Fibroblast of pulmonary artery (primary cell): Measurements from ENCODE around the gene MB.

Source experiments
- DNase-seq: peaks from one replicate; pipeline ENCODE4 v3.0.0-alpha.2; 2010; ENCODE audit warnings: low read depth
- H3K4me3 ChIP-seq: replicated peaks from 2 replicates; pipeline ENCODE4 v1.5.1; 2011; ENCODE audit warnings: low read depth, mild to moderate bottlenecking, control low read depth, low read length, moderate library complexity
- CTCF ChIP-seq: IDR thresholded peaks from 2 replicates; pipeline ENCODE4 v1.5.1; 2011; ENCODE audit warnings: mild to moderate bottlenecking, control low read depth, low read length, inconsistent platforms; ENCODE audit errors: missing control alignments

MB gene

DNA sequence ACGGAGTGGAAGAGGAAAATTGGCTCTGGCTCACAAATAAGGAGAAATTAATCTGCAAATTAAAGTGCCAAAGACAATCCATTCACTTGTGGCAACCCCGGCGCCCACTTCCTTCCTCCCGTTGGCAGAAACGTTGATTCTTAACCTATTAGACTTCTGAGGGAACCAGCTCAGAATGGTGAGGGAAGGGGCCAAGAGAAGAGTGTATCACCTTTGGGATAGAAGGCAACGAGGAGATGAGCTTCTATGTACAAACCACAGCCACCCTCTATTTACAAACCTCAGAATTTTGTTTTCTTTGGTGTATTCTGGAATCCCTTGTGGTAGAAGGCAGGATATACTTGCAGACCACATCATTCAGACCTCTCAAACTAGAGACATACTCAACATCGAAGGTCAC is 1.1 kb downstream of the MB start:
- no peak for DNase-seq
- no peak for TF ChIP-seq CTCF
- no peak overlapping the region for H3K4me3 ChIP-seq

GRCh38 chr22:35615156-35615555 is 2.0 kb downstream of the MB start:
- peak; percentile 20 for DNase-seq
- no peak for TF ChIP-seq CTCF
- no peak overlapping the region for H3K4me3 ChIP-seq

DNA sequence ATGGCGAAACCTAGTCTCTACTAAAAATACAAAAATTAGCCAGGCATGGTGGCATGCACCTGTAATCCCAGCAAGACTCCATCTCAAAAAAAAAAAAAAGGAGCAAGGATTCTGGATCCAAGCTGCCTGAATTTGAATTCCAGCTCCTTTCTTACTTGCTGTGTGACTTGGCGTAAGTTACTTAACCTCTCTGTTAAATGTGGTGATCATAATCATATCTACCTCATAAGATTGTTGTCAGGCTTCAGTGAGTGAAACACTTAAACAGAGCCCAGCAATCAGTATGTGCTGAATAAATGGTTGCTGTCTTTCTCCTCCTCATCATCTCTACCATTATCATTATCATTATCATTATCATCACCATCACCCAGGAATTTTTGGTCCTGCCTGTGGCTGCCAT is 2.7 kb downstream of the MB start:
- no peak for TF ChIP-seq CTCF
- no peak overlapping the region for H3K4me3 ChIP-seq
- no peak for DNase-seq

GRCh38 chr22:35612903-35613302 is 4.2 kb downstream of the MB start:
- no peak overlapping the region for H3K4me3 ChIP-seq
- DNase-seq = no peak
- TF ChIP-seq CTCF = no peak

DNA sequence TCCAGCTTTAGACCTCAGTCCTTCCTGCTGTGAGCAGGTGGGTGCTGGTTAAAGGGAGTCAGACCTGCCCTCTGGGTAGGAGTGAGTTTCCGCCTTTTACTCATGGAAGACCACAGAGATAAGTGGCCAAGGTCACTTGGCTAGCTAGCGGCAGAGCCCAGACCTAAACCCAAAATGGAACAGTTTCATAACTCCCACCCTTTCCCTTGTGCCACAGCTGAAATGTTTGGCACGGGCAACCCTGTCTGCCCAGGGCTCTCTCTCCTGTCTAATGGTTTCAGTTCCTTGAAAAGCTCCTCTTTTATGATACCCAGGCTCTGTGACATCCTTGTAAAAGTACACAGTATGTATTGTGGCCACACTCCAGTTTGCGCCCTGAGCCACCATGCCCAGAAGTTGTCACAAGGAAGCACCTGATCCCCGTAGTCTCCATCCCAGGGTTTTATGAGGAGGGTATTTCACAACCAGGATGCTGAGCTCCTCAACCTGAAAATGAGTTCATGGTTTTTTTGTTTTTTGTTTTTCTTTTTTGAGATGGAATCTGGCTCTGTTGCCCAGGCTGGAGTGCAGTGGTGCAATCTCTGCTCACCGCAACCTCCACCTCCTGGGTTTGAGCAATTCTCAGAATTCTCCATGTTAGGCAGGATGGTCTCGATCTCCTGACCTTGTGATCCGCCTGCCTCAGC is 5.1 kb downstream of the MB start:
- no peak overlapping the region for H3K4me3 ChIP-seq
- no peak for DNase-seq
- no peak for TF ChIP-seq CTCF

DNA sequence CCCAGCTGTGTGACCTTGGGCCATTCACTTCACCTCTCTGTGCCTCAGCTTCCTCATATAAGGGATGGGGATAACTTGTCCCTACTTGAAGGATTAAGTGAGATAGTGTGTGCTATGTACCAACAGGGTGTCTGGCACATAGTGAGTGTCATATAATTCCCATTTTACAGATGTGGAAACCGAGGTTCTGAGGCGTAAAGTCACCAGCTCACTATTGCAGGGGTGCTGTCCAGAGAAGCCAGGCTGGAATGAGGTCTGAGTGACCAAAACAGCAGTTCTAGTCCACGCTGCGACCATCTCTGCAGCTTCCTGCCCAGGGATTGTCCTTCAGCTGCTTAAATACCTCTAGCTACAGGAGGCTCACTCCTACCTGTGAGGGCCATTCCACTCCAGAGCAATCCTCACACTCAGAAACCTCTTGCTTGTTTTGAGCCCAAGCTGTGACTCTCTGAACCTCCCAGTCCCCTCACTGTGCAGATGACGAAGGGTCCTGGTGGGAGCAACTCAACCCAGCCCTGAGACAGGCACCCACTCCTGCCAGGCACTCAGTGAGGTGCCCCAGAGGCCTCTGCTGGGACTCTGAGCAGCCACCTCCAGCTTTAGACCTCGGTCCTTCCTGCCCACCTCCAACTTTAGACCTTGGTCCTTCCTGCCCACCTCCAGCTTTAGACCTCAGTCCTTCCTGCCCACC is 5.8 kb downstream of the MB start:
- DNase-seq = no peak
- TF ChIP-seq CTCF = no peak
- H3K4me3 ChIP-seq = no peak overlapping the region

DNA sequence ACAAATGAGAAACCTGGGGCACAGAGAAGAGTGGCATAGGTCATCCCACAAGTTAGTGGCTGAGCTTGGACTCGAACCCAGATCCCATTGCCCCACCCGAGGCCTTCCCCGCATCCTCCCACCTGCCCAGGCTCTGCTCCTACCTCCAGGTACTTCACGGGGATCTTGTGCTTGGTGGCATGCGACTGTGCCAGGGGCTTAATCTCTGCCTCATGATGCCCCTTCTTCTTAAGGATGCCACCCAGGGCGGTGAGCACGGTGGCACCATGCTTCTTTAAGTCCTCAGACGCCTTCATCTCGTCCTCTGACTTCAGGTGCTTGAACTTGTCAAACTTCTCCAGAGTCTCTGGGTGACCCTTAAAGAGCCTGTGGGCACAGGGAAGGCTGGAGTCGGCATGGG is 6.4 kb downstream of the MB start:
- DNase-seq = no peak
- H3K4me3 ChIP-seq = no peak overlapping the region
- no peak for TF ChIP-seq CTCF
